GM21528 (cell line): ENCODE results near the gene SCN2B.

ENCODE experiments used
- ATAC-seq: cut with Tn5 transposase; IDR thresholded peaks from one replicate; pipeline ENCODE4 v1.9.1; 2021; ENCODE audit warnings: mild to moderate bottlenecking, moderate library complexity; ENCODE audit not compliant: unreplicated experiment, low FRiP score

Gene SCN2B

GRCh38 chr11:118138839-118139420, 37.5 kb downstream of the SCN2B start:
- no peak for ATAC-seq

GRCh38 chr11:118136801-118137200, 39.6 kb downstream of the SCN2B start:
- no peak for ATAC-seq

- ATAC-seq: no peak
Observed at GRCh38 chr11:118136341-118136740, 40.1 kb downstream of the SCN2B start.

- no peak for ATAC-seq
Observed at GRCh38 chr11:118135796-118136165, 40.7 kb downstream of the SCN2B start.

GRCh38 chr11:118135051-118135795, 41.2 kb downstream of the SCN2B start:
- no peak for ATAC-seq

- ATAC-seq: no peak
Observed at GRCh38 chr11:118133816-118134215, 42.6 kb downstream of the SCN2B start.

- no peak for ATAC-seq
Observed at GRCh38 chr11:118132385-118133151, 43.9 kb downstream of the SCN2B start.

- no peak for ATAC-seq
Observed at GRCh38 chr11:118129471-118130172, 46.8 kb downstream of the SCN2B start.

GRCh38 chr11:118128721-118129470, 47.5 kb downstream of the SCN2B start:
- ATAC-seq: no peak

GRCh38 chr11:118128310-118128709, 48.1 kb downstream of the SCN2B start:
- ATAC-seq: no peak

- ATAC-seq: no peak
Observed at GRCh38 chr11:118126082-118126838, 50.2 kb downstream of the SCN2B start.

- no peak for ATAC-seq
Observed at GRCh38 chr11:118124929-118125535, 51.4 kb downstream of the SCN2B start.

GRCh38 chr11:118120793-118121192, 55.6 kb downstream of the SCN2B start:
- ATAC-seq: no peak

- no peak for ATAC-seq
Observed at GRCh38 chr11:118117790-118118601, 58.4 kb downstream of the SCN2B start.

- no peak for ATAC-seq
Observed at GRCh38 chr11:118115048-118115447, 61.4 kb downstream of the SCN2B start.

- no peak for ATAC-seq
Observed at GRCh38 chr11:118114266-118114665, 62.2 kb downstream of the SCN2B start.

GRCh38 chr11:118112711-118113430, 63.6 kb downstream of the SCN2B start:
- no peak for ATAC-seq
